ENCODE measurements around the gene C17orf113. TPM values are rescaled to one million over a fixed set of nuclear protein-coding genes. Genes with fewer than 3 reads are reported as not detected.

C17orf113 gene
- total and polyA plus RNA-seq, 12 donors, result 0.14 to 1.1 (median 0.60) TPM

GRCh38 chr17:42096360-42097111, 46.1 kb upstream of the C17orf113 start:
- H3K27ac ChIP-seq, result no peak overlapping the region
- H3K27me3 ChIP-seq, result peaks cover 7% of the 10 kb centered on the region
- intact Hi-C loops (cut with DNase I), result no loop called here
- no peak for DNase-seq
- TF ChIP-seq POLR2A (IDR thresholded peaks at IDR 0.05), result no peak
- TF ChIP-seq, protein P1, sequence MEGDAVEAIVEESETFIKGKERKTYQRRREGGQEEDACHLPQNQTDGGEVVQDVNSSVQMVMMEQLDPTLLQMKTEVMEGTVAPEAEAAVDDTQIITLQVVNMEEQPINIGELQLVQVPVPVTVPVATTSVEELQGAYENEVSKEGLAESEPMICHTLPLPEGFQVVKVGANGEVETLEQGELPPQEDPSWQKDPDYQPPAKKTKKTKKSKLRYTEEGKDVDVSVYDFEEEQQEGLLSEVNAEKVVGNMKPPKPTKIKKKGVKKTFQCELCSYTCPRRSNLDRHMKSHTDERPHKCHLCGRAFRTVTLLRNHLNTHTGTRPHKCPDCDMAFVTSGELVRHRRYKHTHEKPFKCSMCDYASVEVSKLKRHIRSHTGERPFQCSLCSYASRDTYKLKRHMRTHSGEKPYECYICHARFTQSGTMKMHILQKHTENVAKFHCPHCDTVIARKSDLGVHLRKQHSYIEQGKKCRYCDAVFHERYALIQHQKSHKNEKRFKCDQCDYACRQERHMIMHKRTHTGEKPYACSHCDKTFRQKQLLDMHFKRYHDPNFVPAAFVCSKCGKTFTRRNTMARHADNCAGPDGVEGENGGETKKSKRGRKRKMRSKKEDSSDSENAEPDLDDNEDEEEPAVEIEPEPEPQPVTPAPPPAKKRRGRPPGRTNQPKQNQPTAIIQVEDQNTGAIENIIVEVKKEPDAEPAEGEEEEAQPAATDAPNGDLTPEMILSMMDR (IDR thresholded peaks at IDR 0.05), result no peak
- 58 to 76% (median 63%) methylated on average over 6 to 8 of the region's 8 CpGs for WGBS, 4 donors
- no peaks in the 10 kb centered on the region for H3K36me3 ChIP-seq (replicated peaks in 1 of 2)
- no peak overlapping the region for H3K4me3 ChIP-seq
- peaks cover 0 to under 1% of the 10 kb centered on the region in 2 donors for H3K4me1 ChIP-seq (replicated peaks in 1 of 2)
- H3K9me3 ChIP-seq (replicated peaks in 1 of 3), result no peaks in the 10 kb centered on the region

GRCh38 chr17:42094375-42095069, 44.1 kb upstream of the C17orf113 start:
- H3K36me3 ChIP-seq (replicated peaks in 1 of 2), result no peaks in the 10 kb centered on the region
- TF ChIP-seq POLR2A (IDR thresholded peaks at IDR 0.05), result no peak
- TF ChIP-seq, protein P1 (IDR thresholded peaks at IDR 0.05), result no peak
- no peak overlapping the region for H3K4me3 ChIP-seq
- WGBS, 4 donors, result 80 to 86% (median 84%) methylated on average over 10 to 12 of the region's 12 CpGs
- peaks cover 7% of the 10 kb centered on the region for H3K27me3 ChIP-seq
- H3K4me1 ChIP-seq (replicated peaks in 1 of 2), result no peaks in the 10 kb centered on the region
- H3K27ac ChIP-seq, result no peak overlapping the region
- intact Hi-C loops (cut with DNase I), result no loop called here
- no peak for DNase-seq
- H3K9me3 ChIP-seq (replicated peaks in 1 of 3), result no peaks in the 10 kb centered on the region

GRCh38 chr17:42092939-42093338, 42.5 kb upstream of the C17orf113 start:
- TF ChIP-seq, protein P1 (IDR thresholded peaks at IDR 0.05), result no peak
- no peak for TF ChIP-seq POLR2A (IDR thresholded peaks at IDR 0.05)
- intact Hi-C loops (cut with DNase I), result no loop called here
- H3K27ac ChIP-seq, result no peak overlapping the region
- no peaks in the 10 kb centered on the region for H3K9me3 ChIP-seq (replicated peaks in 1 of 3)
- H3K27me3 ChIP-seq, result peaks cover 11% of the 10 kb centered on the region
- H3K4me1 ChIP-seq (replicated peaks in 1 of 2), result no peaks in the 10 kb centered on the region
- 68 to 84% (median 72%) methylated on average over 5 to 6 of the region's 6 CpGs for WGBS, 4 donors
- H3K36me3 ChIP-seq (replicated peaks in 1 of 2), result no peaks in the 10 kb centered on the region
- H3K4me3 ChIP-seq, result no peak overlapping the region
- DNase-seq, result no peak

- 86 to 95% (median 90%) methylated on average over 8 of the region's 8 CpGs for WGBS, 4 donors
- no peak overlapping the region for H3K27ac ChIP-seq
- TF ChIP-seq, protein P1 (IDR thresholded peaks at IDR 0.05), result no peak
- TF ChIP-seq POLR2A (IDR thresholded peaks at IDR 0.05), result no peak
- DNase-seq, result no peak
- peaks cover 4% of the 10 kb centered on the region for H3K27me3 ChIP-seq
- H3K9me3 ChIP-seq (replicated peaks in 1 of 3), result no peaks in the 10 kb centered on the region
- H3K4me1 ChIP-seq (replicated peaks in 1 of 2), result no peaks in the 10 kb centered on the region
- H3K4me3 ChIP-seq, result no peak overlapping the region
- intact Hi-C loops (cut with DNase I), result no loop called here
- no peaks in the 10 kb centered on the region for H3K36me3 ChIP-seq (replicated peaks in 1 of 2)
Measured at GRCh38 chr17:42090964-42091790, 40.8 kb upstream of the C17orf113 start.
